Measurements from ENCODE around the gene ADCY9.

DNA sequence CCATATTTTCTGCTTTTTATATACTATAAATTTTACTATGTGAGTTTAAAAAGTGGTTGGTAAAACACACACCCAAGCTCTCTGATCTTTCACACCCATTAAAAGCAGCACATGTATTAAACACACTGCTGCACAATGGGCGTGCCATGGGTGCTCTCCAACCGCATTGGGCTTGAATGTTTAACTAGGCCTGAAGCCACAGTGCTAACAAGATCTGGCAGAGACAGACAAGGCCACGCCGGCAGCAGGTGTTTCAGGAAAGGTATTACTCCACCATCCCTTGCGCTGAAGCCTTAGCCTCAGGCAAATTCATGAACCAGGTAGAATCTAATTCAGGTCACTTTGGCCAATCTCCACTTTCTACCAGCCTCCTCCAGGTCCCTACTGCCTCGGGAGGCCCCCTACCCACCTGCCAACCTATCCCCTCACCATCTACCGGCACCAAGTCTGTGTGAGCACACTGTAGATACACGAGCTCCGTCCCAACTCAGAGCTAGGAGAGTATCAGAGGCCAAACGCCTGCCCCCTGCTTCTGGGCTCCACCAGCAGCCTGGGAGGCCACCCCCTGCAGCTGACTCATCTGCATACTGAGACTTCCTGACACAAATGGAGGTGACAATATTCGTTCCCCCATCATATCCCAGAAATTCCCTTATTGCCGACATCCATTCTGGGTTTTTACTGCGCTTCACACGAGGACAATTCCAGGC lies 95.0 kb downstream of the ADCY9 start:
- TF ChIP-seq EZH2phosphoT487 (IDR thresholded peaks at IDR 0.05; ENCODE audit: insufficient read depth, low read depth): no peak
- no peak for TF ChIP-seq EZH2 (IDR thresholded peaks at IDR 0.05; ENCODE audit: insufficient read depth, poor library complexity, severe bottlenecking)
